A549 (cell line): ENCODE results near the gene APC2.

ENCODE experiments used
- CTCF ChIP-seq: fragments of >200 bp; sonication (Bioruptor Twin); formaldehyde crosslinking; IDR thresholded peaks from 3 replicates; pipeline ENCODE4 v1.5.1; 2016
- MAZ ChIP-seq: fragments of 150-350 bp; IDR thresholded peaks from 2 replicates; pipeline ENCODE4 v1.6.1; 2014; ENCODE audit warnings: antibody characterized with exemption, low read depth, low read length, borderline replicate concordance
- POLR2A ChIP-seq: IDR thresholded peaks from 2 replicates; pipeline ENCODE4 v1.6.1; 2012; ENCODE audit warnings: mild to moderate bottlenecking, low read length

- TF ChIP-seq POLR2A (no peak), CTCF (no peak), MAZ (no peak)
Observed at GRCh38 chr19:1456121-1456900, 6.4 kb downstream of the APC2 start.
